Measurements from ENCODE around the gene GRIN2A.

Gene GRIN2A

GRCh38 chr16:9849697-9850245 is 332.5 kb downstream of the GRIN2A start:
- no peak for DNase-seq

GRCh38 chr16:9847146-9847545 is 335.1 kb downstream of the GRIN2A start:
- DNase-seq = no peak

GRCh38 chr16:9846362-9847099 is 335.7 kb downstream of the GRIN2A start:
- DNase-seq = no peak

DNA sequence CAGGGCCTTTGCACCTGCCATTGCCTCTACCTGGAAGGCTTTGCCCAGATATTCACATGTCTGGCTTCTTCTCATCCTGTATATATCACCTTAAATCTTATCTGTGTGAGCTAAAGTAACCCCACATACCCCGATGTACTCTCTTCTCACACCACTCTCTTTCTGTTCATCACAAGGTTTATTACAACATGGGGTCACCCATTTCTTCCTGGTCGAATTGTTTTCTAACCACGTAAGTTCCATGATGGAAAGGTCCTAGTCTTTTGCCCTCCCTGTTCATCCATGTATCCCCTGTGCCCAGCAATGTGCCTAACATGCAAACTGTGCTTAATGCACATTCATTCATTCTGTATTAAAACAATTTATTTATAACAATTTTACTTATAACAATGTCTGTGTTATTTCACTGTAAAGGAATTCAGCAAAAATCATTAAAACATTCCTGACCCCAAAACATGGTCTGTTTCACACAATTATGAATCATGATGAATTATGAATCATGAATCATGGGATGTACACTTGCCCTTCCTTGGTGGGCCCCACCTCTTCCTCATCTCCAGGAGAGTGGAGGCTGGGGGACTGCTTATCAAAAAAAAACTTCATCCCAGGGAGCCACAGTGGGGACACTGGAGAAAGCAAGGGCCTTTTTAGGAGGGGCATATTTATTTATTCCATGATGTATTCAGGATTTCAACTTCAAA is 336.4 kb downstream of the GRIN2A start:
- no peak for DNase-seq

DNA sequence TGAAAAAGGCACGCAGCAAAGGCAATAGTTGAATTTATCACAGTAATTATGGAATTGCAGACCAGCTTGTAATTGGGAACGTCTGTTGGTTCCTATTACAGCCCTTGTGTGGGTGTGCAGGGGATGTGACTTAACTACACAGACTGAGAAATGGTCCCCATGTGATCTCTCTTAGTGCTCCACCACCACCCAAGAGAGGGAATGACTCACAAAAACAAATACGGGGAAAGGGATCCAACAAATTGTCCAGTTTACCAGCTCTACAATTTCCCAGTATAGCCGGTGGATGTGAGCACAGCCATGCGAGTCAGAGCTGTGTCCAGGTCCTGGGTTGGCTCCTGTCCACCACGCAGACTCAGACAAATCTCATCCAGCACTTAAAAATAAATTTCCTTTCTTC is 337.9 kb downstream of the GRIN2A start:
- no peak for DNase-seq

DNA sequence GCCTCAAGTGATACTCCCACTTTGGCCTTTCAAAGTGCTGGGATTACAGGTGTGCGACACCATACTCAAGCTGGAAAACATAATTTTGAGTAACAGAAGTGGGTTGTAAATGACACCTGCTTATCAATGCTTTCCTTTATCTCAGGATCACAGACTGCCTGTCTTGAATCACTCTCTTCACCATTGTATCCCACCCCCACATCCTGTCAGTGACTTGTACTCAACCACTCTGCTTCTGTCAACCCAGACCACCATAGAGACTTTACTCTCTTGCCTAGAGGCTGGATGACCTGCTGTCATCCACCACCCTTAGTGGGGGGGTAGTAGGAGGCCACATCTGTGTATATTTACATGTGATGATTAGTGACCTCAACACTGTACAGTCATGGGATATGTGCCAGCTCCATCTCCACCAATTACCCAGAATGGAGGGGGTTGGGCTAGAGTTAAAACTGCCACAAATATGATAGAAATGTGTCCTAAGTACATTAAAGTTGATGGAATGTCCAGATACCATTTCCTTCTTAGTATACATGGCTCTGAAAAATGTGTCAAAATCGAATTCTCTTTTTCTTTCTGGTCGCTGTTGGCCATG is 338.7 kb downstream of the GRIN2A start:
- no peak for DNase-seq

DNA sequence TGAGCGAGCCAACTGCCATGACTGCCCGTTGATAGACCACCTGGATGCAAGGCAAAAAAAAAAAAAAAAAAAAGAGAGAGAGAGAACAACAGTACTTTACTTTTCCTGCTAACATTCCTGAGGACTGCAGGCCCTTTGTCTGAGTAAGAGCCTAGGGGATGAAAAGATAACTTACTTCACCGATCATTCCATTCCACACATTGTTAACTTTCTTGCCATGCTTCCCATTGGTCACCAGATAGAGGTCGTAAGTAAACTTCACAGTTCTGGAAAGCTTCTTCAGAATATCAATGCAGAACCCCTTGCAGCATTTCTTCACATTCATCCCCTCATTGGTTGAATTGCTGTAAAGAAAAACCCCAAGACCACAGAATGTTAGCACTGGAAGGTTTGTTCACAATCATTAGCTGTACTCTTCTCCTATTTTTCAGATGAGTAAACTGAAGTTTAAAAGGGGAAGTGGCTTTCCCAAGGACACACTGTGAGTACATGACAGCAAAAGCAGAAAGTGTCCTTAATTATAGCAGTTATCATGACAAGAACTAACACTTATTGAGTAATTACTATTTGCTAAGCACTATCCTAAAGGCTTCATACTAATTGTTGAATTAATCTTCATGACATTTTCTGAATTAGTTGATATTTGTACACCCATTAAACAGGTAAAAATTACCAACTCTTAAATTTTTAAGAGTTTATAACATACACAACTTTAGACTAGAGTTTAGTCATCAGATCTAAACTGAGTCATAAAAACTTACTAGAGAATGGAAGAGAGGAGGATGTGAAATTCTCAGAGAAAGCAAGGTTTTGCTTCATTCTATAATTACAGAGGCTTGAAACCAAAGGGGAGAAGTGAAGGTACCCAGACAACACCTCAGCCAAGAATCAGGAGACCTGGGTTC is 341.2 kb downstream of the GRIN2A start:
- DNase-seq = no peak

GRCh38 chr16:9837481-9837880 is 344.7 kb downstream of the GRIN2A start:
- no peak for DNase-seq

- peak in 1 of 2 experiments; percentile 48 for DNase-seq
These were observed 346.0 kb downstream of the GRIN2A start for GRCh38 chr16:9836118-9836736.

DNA sequence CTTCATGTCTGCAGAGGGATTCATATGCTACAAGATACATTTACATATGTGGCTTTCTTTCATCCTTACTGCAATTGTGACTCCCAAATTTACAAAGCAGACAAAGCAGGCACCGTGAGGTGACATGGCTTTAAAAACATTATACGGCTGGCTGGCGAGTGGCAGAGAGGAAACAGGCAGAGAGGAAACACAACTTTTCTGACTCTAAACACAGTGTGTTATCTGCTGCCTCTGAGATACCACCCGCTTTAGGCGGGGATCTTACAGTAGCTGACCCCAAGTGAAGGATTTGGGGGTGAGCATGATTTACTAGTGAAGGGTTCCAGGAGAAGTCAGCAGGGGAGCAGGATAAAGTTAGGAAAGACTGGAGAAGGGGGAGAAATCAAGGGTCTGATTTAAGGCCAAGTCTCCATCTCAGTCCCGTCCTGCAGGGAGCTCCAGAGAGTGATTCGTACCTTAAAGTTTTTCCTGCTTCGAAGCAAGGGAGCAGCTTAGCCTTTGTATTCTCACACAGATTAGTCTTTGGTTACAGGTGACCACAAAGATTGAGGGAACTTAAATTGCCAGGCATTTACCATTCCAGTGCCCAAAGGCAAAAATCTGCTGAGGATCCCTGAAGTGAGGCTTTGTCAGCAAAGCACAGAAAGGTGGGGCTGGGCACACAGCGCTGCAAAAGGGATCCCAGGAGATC is 355.0 kb downstream of the GRIN2A start:
- no peak for DNase-seq

DNA sequence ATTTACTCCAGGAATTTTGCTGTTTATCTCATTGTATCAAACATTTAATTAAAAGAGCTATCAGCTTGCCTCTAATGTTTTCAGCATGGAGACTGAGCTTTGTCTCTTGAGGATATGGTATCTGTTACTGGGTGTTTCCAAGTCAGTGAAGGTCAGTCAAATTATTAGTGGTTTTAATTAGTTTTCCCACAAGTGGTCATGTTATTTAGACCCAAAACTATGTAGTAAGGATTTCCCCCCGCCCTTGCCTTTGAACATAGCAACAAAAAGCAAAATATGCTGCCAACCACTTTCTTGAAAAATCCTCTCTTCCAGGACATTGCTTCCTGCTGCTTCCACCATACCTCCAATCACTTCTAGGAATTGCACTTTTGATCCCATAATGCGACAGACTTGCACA is 355.6 kb downstream of the GRIN2A start:
- DNase-seq = no peak

DNA sequence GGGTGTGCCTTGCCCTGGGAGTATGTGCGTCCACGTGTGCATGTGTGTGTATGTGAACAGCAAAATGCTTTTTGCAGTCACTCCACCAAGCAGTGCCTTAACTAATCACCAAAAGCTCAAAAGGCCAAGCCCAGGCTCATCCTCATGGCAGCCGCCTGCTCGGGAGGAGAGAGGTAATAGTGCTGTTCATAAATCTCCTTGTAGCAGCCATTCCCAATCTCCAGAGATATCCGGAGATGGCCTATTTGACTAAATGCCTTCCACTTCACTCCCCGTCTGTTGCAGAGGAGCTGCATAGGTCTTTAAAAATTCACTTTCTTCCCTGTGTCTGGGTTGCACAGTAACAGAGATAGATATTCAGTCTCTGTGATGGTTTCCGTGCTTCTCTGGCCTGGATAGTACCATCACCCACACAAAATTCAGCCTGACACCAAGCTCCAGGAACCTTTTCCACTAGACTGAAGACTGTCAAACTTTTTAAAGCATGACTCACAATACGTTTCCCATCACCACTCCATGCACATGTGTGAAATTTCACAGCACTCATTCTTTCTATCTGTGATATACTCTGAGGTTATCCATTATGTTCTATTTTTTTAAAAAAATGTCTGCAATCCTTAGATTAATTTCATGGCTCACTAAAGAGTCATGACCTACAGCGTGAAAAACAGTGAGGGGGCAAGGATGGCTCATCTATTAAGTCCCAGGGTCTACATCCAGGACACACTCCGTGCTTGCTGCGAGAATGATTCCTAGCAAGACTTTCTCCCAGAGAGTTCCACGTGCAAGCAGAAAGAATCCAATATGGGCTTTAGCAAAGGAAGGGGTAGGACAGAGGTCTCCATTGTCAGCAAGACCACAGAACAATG is 357.8 kb downstream of the GRIN2A start:
- DNase-seq = no peak

DNA sequence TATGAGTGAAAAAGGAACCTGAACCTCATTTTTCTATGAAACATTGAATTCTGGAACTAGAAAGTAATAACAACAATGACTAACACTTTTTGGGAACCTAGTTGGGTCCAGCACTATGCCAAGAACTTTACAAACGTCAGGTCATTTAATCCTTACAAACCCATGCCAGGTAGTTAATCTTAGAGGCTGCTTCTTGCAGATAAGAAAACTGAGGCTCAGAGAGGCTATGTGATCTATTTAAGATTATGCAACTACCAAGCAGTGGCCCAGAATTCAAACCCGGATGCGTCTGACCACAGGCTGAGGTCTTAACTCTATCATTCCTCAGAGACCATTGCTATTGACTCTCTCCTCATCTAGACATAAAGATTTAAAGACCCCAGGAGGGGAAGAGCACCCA is 358.7 kb downstream of the GRIN2A start:
- DNase-seq = no peak

DNA sequence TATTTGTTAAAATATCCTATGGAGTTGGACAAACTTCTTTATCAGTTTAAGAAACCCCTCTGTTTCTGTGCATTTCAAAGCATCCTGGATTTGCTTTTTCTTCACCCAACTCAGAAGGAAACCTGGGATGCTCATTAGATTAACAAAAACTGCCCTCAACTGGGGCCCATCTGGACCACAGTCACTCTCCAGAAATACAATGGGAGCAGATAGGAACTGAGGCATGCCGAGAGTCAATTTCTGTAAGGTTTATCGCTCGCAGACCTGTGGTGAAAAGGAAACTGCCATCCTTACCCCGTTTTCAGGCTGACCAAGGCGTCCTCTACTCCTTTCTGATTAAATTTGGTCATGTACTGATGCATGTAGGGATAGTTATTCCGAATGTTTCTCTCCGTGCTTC is 360.3 kb downstream of the GRIN2A start:
- no peak for DNase-seq

GRCh38 chr16:9821331-9821730 is 360.9 kb downstream of the GRIN2A start:
- DNase-seq = no peak

DNA sequence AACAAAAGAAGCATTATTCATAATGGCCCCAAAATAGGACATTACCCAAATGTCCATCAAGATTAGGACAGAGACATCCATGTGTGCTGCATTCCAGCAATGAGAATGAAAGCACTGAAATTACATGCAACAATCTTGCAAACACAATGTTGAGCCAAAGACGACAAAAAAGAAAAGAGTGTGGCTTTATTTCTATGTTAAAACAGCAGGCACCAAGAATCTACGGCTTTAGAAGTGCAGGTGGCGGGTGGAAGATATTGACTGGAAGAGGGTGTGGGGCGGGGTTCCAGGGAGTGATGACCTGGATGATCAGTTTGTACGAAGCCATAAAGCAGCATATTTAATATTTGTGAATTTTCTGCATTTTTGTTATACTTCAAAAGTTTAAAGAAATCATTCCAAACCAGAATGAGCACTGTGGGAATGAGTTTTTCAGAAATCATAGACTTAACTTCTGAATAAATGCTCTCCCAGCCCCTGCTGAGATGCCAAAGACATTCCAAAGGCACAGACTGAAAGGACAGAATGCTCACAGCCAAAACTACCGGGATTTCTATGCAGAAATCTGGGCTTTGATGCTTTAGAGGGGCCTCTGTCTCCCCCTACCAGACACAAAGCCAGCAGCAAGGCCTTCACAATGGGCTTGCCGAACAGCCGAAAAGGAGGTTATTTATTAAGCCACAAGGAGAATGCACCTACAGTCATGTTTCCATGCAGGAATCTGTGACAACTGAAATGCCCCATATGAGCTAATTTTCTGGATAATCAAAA is 361.6 kb downstream of the GRIN2A start:
- peak in 1 of 2 experiments; percentile 18 for DNase-seq

DNA sequence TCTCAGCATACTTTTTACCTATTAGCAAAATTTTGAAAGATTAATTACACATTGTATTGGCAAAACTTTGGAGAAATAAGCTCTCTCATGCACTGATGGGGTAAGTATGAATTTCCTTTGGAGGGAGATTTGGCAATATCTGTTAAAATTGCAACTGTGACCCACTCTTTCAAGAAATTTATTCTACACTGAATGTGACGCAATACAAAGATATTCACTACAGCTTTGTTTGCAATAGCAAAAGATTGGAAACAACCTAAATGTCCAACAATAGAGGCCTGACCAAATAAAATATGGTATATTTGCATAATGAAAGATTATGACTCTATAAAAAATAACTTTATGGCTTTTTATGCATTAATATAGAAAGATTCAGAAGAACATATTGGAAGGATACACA is 363.5 kb downstream of the GRIN2A start:
- no peak for DNase-seq

GRCh38 chr16:9817586-9817985 is 364.6 kb downstream of the GRIN2A start:
- DNase-seq = peak; percentile 40 to 73

- no peak for DNase-seq
These were observed 365.6 kb downstream of the GRIN2A start for GRCh38 chr16:9816644-9817043.

DNA sequence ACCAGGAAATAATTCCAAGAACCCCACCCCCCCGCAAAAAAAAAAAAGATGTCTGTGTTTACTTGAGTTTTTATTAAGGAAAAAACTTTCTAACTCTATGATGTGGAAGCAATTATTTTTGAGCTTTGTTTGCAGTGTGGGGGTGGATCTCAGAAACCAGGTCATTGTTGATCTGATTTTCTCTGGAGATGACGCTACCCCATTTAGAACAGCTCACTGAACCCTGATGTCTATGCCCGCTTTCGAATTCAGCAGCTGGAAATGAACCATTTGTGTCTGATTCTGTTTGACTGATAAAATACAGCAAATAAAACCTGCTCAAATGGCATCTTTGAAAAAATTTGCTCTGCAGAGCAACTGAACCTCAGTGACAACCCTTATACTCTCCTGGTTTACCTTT is 368.6 kb downstream of the GRIN2A start:
- DNase-seq = no peak

Data from NCI-H524 (cell line).